GM19351 (cell line): Measurements from ENCODE around the gene NEK5.

Experiments
- ATAC-seq: cut with Tn5 transposase; IDR thresholded peaks from one replicate; pipeline ENCODE4 v1.9.1; 2021; ENCODE audit warnings: mild to moderate bottlenecking, moderate library complexity; ENCODE audit not compliant: unreplicated experiment

NEK5 gene

DNA sequence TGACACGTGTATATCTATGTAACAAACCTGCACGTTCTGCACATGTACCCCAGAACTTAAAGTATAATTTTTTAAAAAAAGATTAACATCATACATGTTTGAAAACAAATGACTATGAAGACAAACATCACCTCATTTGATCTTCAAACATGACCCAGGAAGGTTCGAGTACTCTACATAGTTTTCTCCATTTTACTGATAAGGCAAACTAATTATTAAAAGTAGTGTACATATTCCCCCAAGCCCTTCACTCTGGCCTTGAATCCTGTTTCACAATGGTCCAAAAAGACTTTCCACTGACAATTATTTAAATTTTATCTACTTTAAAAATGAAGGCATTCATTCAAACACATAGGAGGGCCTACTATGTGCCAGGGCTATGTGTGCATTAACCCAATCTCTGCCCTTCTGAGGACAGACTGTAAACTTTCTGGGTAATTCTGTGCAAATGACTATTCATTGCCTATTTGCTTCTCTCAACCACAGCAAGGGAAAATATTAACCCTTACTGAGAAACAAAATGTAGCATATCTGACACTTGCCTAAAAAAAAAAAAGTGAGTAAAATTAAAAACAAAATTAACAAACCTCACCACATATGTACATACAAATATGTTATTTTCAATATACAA, 139.8 kb downstream of the NEK5 start:
- no peak for ATAC-seq
